HG02588 (cell line): ENCODE measurements around the gene EFNA4.
"Not testable (repeated sequence)": the region's sequence is repeated elsewhere in the genome, so short reads cannot be mapped to it uniquely, and the experiment has no call there.

Experiments used
- ATAC-seq: cut with Tn5 transposase; IDR thresholded peaks from one replicate; pipeline ENCODE4 v1.9.1; 2021; ENCODE audit warnings: mild to moderate bottlenecking, moderate library complexity; ENCODE audit not compliant: unreplicated experiment

EFNA4 gene

GRCh38 chr1:155116113-155116764 is 52.7 kb downstream of the EFNA4 start:
- no peak for ATAC-seq

DNA sequence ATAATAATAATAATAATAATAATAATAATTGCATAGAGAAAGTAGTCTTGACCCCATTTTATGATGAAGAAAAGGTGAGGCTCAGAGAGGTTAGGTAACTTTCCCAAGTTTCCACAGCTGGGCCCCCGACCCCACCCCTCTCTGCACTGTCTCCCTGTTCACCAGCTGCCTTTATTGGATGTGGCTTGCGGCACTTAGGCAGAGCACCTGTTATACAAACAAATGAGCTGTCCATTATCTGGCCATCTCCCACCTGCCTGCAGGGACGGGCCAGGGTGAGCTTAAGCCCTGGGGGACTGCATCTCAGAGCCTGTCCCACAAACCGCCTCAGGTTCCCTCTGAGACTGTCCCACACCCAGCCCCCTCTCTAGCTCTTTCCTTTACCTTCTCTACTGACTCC is 54.1 kb downstream of the EFNA4 start:
- no peak for ATAC-seq

DNA sequence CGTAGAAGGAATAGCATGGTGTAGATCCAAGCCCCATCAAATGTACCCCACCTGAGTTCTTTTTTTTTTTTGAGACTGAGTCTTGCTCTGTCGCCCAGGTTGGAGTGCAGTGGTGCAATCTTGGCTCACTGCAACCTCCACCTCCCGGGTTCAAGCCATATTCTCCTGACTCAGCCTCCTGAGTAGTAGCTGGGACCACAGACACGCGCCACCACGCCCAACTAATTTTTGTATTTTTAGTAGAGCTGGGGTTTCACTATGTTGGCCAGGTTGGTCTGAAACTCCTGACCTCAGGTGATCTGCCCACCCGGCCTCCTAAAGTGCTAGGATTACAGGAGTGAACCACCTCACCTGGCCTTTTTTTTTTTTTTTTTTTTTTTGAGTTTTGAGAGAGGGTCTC is 54.5 kb downstream of the EFNA4 start:
- not testable (repeated sequence) for ATAC-seq
